Naive thymus-derived CD4-positive, alpha-beta T cell (primary cell): Measurements from ENCODE around the gene WWOX. TPM values are rescaled to one million over a fixed set of nuclear protein-coding genes. Genes with fewer than 3 reads are reported as not detected.
A peak's percentile ranks its signal among the peaks of the same experiment; 100 is the strongest.

Source experiments
- ATAC-seq: fragments of 150-1000 bp; cut with Tn5 transposase; 2 replicates; pipeline ENCODE4 v1.10.0; 2021; ENCODE audit warnings: mild to moderate bottlenecking, moderate library complexity
- CTCF ChIA-PET: fragments of 350-600 bp; sonication (Branson Sonifier 250); formaldehyde crosslinking; loops from one replicate; lab custom pipeline; 2021; ENCODE audit warnings: antibody characterized with exemption; lab: Charles Lee
- POLR2A ChIA-PET: fragments of 350-600 bp; sonication (Branson Sonifier 250); formaldehyde crosslinking; loops from one replicate; lab custom pipeline; 2021; ENCODE audit warnings: antibody characterized with exemption, inconsistent platforms; lab: Charles Lee
- DNase-seq, 9 donors: peaks; one replicate each; pipeline versions ENCODE4 v3.0.0 to v3.0.0-alpha.2; 2020 to 2022; ENCODE audit warnings: mixed read lengths in 1 of 9
- H3K27ac ChIP-seq: one replicate; pipeline ENCODE4 v1.7.0; 2013; ENCODE audit warnings: mild to moderate bottlenecking, low read depth, low read length, moderate library complexity
- H3K27me3 ChIP-seq, 2 donors: one replicate each; pipeline ENCODE4 v1.7.0; 2013; ENCODE audit warnings: low read length in 2 of 2, mild to moderate bottlenecking in 2 of 2, moderate library complexity in 2 of 2; ENCODE audit not compliant: control insufficient read depth in 2 of 2, insufficient read depth in 2 of 2
- H3K36me3 ChIP-seq, 3 experiments: 1 replicate in 2 of 3; 2 replicates in 1 of 3; pipeline ENCODE4 v1.7.0; 2013; ENCODE audit warnings: low read length in 3 of 3, mild to moderate bottlenecking in 3 of 3, moderate library complexity in 1 of 3; ENCODE audit not compliant: insufficient read depth in 3 of 3, control insufficient read depth in 2 of 3
- H3K4me1 ChIP-seq, 2 donors: one replicate each; pipeline ENCODE4 v1.7.0; 2013; ENCODE audit warnings: low read length in 2 of 2, mild to moderate bottlenecking in 2 of 2, moderate library complexity in 1 of 2; ENCODE audit not compliant: control insufficient read depth in 2 of 2, insufficient read depth in 2 of 2
- H3K4me3 ChIP-seq: 2 replicates; pipeline ENCODE4 v1.7.0; 2013; ENCODE audit warnings: mild to moderate bottlenecking, low read length
- H3K9me3 ChIP-seq, 3 experiments: 1 replicate in 2 of 3; 2 replicates in 1 of 3; pipeline ENCODE4 v1.7.0; 2013; ENCODE audit warnings: low read length in 3 of 3; ENCODE audit not compliant: control insufficient read depth in 2 of 3
- H3K27ac Mint-ChIP-seq, 9 donors: one replicate each; pipeline ENCODE4 v1.8.0; 2020 to 2022; ENCODE audit warnings: mixed read lengths in 9 of 9, mild to moderate bottlenecking in 8 of 9, moderate library complexity in 5 of 9, inconsistent platforms in 2 of 9
- H3K27me3 Mint-ChIP-seq, 5 donors: one replicate each; pipeline ENCODE4 v1.8.0; 2021 to 2022; ENCODE audit warnings: mixed read lengths in 5 of 5, mild to moderate bottlenecking in 1 of 5
- H3K36me3 Mint-ChIP-seq, 5 donors: one replicate each; pipeline ENCODE4 v1.8.0; 2020 to 2022; ENCODE audit warnings: mixed read lengths in 5 of 5, mild to moderate bottlenecking in 3 of 5, inconsistent platforms in 1 of 5
- H3K4me1 Mint-ChIP-seq, 7 donors: one replicate each; pipeline ENCODE4 v1.8.0; 2020 to 2022; ENCODE audit warnings: mixed read lengths in 7 of 7, mild to moderate bottlenecking in 3 of 7, inconsistent platforms in 1 of 7
- H3K4me3 Mint-ChIP-seq, 10 donors: one replicate each; pipeline ENCODE4 v1.8.0; 2020 to 2022; ENCODE audit warnings: mild to moderate bottlenecking in 10 of 10, mixed read lengths in 10 of 10, moderate library complexity in 6 of 10, inconsistent platforms in 2 of 10
- H3K9me3 Mint-ChIP-seq, 11 donors: one replicate each; pipeline ENCODE4 v1.8.0; 2020 to 2022; ENCODE audit warnings: mixed read lengths in 11 of 11, mild to moderate bottlenecking in 4 of 11, inconsistent platforms in 1 of 11, moderate library complexity in 1 of 11
- intact Hi-C, 2 donors: fragments of 100-400 bp; cut with micrococcal nuclease; formaldehyde crosslinking; loops; one replicate each; pipeline ENCODE4 v1.15.1; 2023
- polyA plus RNA-seq, 2 donors: library from polyadenylated mRNA; unstranded; fragments of 300-500 nt; fragmentation: Illumina TruSeq; gene quantifications; one replicate each; pipeline ENCODE4 v1.2.3, GENCODE V29; 2021
- total RNA-seq, 6 experiments: library from RNA in 5 of 6; stranded (reverse) in 5 of 6; gene quantifications; 1 replicate in 5 of 6; 2 replicates in 1 of 6; pipeline ENCODE4 v1.2.3 and lab custom pipeline; 2021 to 2026

The WWOX gene
- total and polyA plus RNA-seq, 7 experiments from 2014 or later = 13.8 to 31.1 (median 20.8) TPM

DNA sequence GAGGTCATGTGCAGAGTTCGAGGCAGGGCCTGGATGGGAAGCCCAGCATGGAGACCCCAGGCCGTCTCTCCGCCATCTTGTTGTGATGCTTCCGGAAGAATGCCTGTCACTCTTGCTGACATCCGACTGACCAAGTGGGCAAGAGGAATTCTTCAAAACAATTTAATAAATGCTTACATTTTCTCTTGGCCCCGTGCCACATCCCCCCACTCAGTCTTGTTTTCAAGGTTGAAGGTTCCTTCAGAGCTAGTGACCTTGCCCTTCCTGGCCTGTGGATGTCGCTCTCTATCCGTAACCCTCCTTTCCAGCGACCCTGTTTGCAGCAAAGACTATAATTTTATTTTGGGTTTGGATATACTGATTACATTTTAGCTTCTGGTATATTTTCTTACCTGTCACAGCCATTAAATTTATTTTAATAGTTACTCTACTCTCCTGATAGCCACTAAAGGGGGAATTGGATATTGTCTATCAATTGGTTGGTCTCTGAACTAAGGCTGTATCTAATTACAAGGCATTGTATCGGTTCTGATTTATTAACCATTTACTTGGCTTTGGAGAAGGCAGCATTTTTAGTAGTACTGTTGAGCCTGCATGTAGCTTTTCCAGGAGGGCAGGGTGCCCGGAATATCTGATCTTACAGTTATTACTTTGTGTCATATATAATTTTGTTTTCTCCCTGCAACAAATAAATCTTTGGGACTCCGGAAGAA is 264.5 kb downstream of the WWOX start:
- Histone ChIP-seq H3K27ac (no peak overlapping the region), H3K36me3 (no peaks in the 10 kb centered on the region), H3K9me3 (no peaks in the 10 kb centered on the region), H3K27me3 (no peaks in the 10 kb centered on the region), H3K4me1 (no peaks in the 10 kb centered on the region), H3K4me3 (no peak overlapping the region)
- no peak for ATAC-seq
- no peak for DNase-seq
- Mint-ChIP-seq H3K9me3 (peaks cover 0 to under 1% (median 0%) of the 10 kb centered on the region in 11 donors), H3K4me1 (peaks cover 0 to 4% (median 0%) of the 10 kb centered on the region in 7 donors), H3K36me3 (peaks cover 0 to 10% (median under 1%) of the 10 kb centered on the region in 5 donors), H3K4me3 (no peak overlapping the region), H3K27me3 (no peaks in the 10 kb centered on the region), H3K27ac (no peak overlapping the region)
- ChIA-PET POLR2A (interaction anchor here (0.7 kb wide), 1 partner anchor 53 kb away, joined by 3 read pairs; no protein-coding TSS in a partner anchor), CTCF (no interaction called here)
- intact Hi-C loops = no loop called here

GRCh38 chr16:78364556-78364880 is 265.1 kb downstream of the WWOX start:
- Mint-ChIP-seq H3K9me3 (peaks cover 0 to 3% (median 0%) of the 10 kb centered on the region in 11 donors), H3K4me3 (no peak overlapping the region), H3K4me1 (peaks cover 0 to 6% (median 0%) of the 10 kb centered on the region in 7 donors), H3K36me3 (peaks cover 0 to 13% (median 5%) of the 10 kb centered on the region in 5 donors), H3K27ac (no peak overlapping the region), H3K27me3 (no peaks in the 10 kb centered on the region)
- H3K27ac ChIP-seq = no peak overlapping the region
- intact Hi-C loops = no loop called here
- no peaks in the 10 kb centered on the region for H3K9me3 ChIP-seq
- H3K4me1 ChIP-seq = no peaks in the 10 kb centered on the region
- H3K36me3 ChIP-seq = no peaks in the 10 kb centered on the region
- CTCF ChIA-PET = no interaction called here
- no peak overlapping the region for H3K4me3 ChIP-seq
- ATAC-seq (no peak), DNase-seq (no peak)
- POLR2A ChIA-PET = interaction anchor here (0.7 kb wide), 1 partner anchor 52 kb away, joined by 3 read pairs; no protein-coding TSS in a partner anchor
- H3K27me3 ChIP-seq = no peaks in the 10 kb centered on the region

DNA sequence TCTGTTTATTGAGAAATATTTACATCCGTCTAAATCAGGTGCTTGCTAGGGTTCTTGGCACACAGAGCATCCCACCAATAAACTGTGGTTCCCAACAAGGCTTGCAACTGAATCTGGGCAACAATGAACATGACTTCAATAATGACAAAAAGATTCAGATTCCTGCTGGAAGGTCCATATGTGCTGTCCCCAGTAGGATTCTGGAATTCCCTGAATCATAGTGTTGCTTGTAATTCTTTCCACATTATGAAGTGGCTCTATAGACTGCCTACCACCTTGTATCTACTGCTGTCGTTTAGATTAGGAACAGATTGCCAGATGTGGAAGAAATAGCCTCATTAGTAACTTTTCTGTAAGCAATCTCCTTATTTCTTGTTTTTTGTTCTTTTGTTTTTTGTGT is 265.9 kb downstream of the WWOX start:
- Mint-ChIP-seq H3K27ac (no peak overlapping the region), H3K36me3 (peaks cover 0 to 17% (median 5%) of the 10 kb centered on the region in 5 donors), H3K9me3 (peaks cover 0 to 7% (median 2%) of the 10 kb centered on the region in 11 donors), H3K4me1 (peaks cover 0 to 6% (median 0%) of the 10 kb centered on the region in 7 donors), H3K4me3 (no peak overlapping the region), H3K27me3 (no peaks in the 10 kb centered on the region)
- no peaks in the 10 kb centered on the region for H3K27me3 ChIP-seq
- no peak overlapping the region for H3K27ac ChIP-seq
- no peak for ATAC-seq
- no peaks in the 10 kb centered on the region for H3K9me3 ChIP-seq
- DNase-seq = no peak
- ChIA-PET POLR2A (no interaction called here), CTCF (no interaction called here)
- H3K4me3 ChIP-seq = no peak overlapping the region
- no peaks in the 10 kb centered on the region for H3K36me3 ChIP-seq
- intact Hi-C loops = no loop called here
- no peaks in the 10 kb centered on the region for H3K4me1 ChIP-seq

DNA sequence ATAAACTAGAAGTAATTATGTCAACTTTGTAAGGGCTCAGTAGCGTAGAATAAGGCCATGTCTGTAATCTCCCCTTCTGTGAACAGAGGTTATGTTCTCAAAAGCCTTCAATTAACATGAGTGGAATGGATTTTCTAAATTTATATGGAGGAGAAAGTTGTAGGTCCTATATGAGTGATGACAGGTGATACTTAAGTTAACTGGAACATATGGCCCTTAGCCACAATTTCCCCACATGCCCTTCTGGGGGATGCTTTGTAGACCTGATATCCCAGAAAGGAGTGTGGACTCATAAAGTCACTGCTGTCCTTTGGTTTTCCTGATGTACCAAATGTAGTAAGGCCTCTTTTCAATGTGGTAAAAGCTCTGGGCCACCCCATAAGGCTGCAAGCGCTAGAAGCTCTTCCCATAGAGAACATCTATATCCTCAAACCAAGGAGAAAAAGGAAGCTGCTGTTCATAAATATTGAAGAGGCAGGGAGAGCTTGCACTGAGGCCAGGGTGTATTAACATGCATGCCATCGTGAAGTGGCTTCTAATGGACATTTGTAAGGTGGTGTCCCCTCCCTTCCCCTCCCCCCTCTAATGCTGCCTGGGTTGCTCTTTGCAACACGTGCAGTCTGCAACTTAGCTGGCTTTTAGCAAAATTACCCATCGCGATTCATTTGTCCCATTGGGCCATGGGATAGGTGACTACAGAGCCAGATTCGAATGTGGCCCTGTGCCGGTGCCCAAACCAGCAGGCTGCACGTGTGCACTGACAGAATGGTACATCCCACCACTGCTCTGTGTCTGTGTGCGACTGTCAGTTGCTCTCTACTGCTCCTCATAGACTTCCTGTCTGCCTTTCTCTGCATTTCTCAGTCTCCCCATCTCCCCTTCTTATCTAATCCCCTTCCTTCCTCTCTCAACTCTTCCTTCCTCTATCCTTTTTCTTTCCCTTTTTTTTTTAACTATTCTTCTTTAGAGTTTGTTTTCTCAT is 269.0 kb downstream of the WWOX start:
- H3K27ac Mint-ChIP-seq = peak overlapping the region in 1 of 9 donors; percentile 17
- POLR2A ChIA-PET = no interaction called here
- no peak overlapping the region for H3K4me3 ChIP-seq

GRCh38 chr16:78372277-78372676 is 272.8 kb downstream of the WWOX start:
- no peak for DNase-seq
- no peaks in the 10 kb centered on the region for H3K4me1 ChIP-seq
- POLR2A ChIA-PET = no interaction called here
- Mint-ChIP-seq H3K36me3 (peaks cover 0 to 22% (median 14%) of the 10 kb centered on the region in 5 donors), H3K4me1 (peaks cover 0 to 6% (median 0%) of the 10 kb centered on the region in 7 donors), H3K4me3 (no peak overlapping the region), H3K9me3 (peaks cover 0 to 24% (median 5%) of the 10 kb centered on the region in 11 donors), H3K27ac (no peak overlapping the region), H3K27me3 (no peaks in the 10 kb centered on the region)
- CTCF ChIA-PET = no interaction called here
- ATAC-seq = no peak
- H3K4me3 ChIP-seq = no peak overlapping the region
- no peaks in the 10 kb centered on the region for H3K36me3 ChIP-seq
- no peaks in the 10 kb centered on the region for H3K27me3 ChIP-seq
- no peak overlapping the region for H3K27ac ChIP-seq
- intact Hi-C loops = no loop called here
- no peaks in the 10 kb centered on the region for H3K9me3 ChIP-seq

More for the DNA sequence above, 269.0 kb downstream of the WWOX start:
- ATAC-seq (no peak), DNase-seq (no peak)
- H3K9me3 ChIP-seq = no peaks in the 10 kb centered on the region
- peaks cover 0 to 6% (median 0%) of the 10 kb centered on the region in 7 donors for H3K4me1 Mint-ChIP-seq
- intact Hi-C loops = no loop called here
- H3K9me3 Mint-ChIP-seq = peaks cover 0 to 24% (median 5%) of the 10 kb centered on the region in 11 donors
- H3K4me1 ChIP-seq = no peaks in the 10 kb centered on the region
- no peaks in the 10 kb centered on the region for H3K27me3 ChIP-seq
- no peak overlapping the region for H3K27ac ChIP-seq
- H3K4me3 Mint-ChIP-seq = no peak overlapping the region
- H3K36me3 ChIP-seq = no peaks in the 10 kb centered on the region
- H3K36me3 Mint-ChIP-seq = peaks cover 0 to 19% (median 10%) of the 10 kb centered on the region in 5 donors
- H3K27me3 Mint-ChIP-seq = no peaks in the 10 kb centered on the region
- CTCF ChIA-PET = no interaction called here

- ChIA-PET CTCF (no interaction called here), POLR2A (no interaction called here)
- H3K36me3 Mint-ChIP-seq = peaks cover 0 to 27% (median 15%) of the 10 kb centered on the region in 5 donors
- Histone ChIP-seq H3K36me3 (no peaks in the 10 kb centered on the region), H3K27me3 (no peaks in the 10 kb centered on the region), H3K4me3 (no peak overlapping the region), H3K4me1 (no peaks in the 10 kb centered on the region), H3K27ac (no peak overlapping the region), H3K9me3 (no peaks in the 10 kb centered on the region)
- DNase-seq (no peak), ATAC-seq (no peak)
- H3K4me3 Mint-ChIP-seq = no peak overlapping the region
- H3K27me3 Mint-ChIP-seq = no peaks in the 10 kb centered on the region
- intact Hi-C loops = no loop called here
- no peak overlapping the region for H3K27ac Mint-ChIP-seq
- peaks cover 0 to 22% (median 4%) of the 10 kb centered on the region in 11 donors for H3K9me3 Mint-ChIP-seq
- peaks cover 0 to 2% (median 0%) of the 10 kb centered on the region in 7 donors for H3K4me1 Mint-ChIP-seq
Measured at GRCh38 chr16:78375055-78375679, 275.7 kb downstream of the WWOX start.
